Smooth muscle cell of the brain vasculature (primary cell): ENCODE results near the gene ADCY3.

Source experiments
- DNase-seq: peaks from one replicate; pipeline ENCODE4 v3.0.0-alpha.2; 2012; ENCODE audit warnings: low read depth, low spot score

The ADCY3 gene

DNA sequence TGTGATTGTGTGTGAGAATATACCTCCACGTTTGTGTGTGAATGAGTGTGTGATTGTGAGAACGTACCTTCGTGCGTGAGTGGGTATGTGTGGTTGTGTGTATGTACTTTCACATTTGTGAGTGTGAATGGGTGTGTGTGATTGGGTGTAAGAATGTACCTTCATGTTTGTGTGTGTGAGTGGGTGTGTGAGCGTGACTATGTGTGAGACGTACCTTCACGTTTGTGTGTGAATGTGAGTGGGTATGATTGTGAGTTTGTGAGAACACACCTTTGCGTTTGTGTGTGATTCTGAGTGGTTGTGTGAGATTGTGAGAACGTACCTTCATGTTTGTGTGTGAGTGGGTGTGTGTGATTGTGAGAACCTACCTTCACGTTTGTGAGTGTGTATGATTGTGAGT is 5.8 kb upstream of the ADCY3 start:
- DNase-seq: no peak

DNA sequence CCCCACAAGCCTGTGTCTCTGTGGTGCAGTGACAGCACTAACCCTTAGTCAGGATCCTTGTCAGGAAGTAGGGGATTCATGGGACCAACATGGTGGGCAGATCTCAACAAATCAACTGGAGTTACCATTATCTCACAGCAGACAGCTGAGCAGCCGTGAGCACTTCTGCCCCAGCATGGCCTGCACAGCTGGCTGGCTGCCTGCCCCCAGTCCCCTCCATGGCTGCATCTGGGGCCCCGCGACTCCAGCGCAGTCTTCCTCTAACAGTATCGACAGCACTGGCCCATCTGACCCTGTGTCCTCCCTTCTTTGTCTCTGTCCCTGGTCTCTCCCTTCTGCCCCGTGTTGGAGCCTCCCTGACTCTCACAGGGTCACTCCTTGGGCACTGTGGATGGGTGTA is 4.7 kb upstream of the ADCY3 start:
- DNase-seq: no peak

DNA sequence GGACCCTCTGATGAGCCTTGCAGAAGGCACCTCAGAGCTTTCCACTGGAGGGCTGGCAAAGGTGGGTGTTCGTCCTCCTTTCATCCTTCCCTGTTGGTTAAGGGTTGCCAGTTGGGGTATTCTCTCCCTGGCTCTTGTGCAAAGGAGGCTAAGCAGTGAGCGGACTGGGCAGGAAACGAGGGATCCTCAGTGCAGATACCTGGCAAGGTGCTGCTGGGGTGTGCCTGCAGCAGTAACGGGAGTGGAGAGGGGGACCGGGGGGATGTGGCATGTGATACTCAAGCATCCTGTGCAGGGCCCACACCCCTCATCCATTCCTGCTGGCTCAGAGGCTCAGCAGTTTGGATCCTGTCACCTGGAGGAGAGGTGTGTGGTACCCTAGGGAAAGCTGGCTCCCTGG is 4.2 kb upstream of the ADCY3 start:
- no peak for DNase-seq

- no peak for DNase-seq
Measured at GRCh38 chr2:24923106-24923505, 3.1 kb upstream of the ADCY3 start.

DNA sequence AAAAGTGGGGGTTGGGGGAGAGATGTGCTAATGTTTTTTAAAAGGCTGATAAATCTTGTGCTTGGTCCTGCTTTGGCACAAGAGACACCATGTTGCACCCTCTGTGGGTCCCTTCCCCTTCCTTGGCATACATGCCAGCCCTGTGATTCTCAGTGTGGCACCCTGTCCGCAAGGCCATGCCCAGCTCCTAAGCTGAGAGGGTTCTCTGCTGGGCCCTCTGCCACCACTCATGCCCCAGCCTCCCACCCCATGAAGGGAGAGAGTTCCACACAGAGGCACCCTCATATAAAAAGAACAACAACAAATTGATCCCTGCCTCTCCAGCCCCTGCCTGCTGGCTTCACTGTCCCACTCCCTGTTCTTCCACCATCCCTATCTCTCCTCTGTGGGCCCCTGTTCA is 2.5 kb upstream of the ADCY3 start:
- DNase-seq: no peak

DNA sequence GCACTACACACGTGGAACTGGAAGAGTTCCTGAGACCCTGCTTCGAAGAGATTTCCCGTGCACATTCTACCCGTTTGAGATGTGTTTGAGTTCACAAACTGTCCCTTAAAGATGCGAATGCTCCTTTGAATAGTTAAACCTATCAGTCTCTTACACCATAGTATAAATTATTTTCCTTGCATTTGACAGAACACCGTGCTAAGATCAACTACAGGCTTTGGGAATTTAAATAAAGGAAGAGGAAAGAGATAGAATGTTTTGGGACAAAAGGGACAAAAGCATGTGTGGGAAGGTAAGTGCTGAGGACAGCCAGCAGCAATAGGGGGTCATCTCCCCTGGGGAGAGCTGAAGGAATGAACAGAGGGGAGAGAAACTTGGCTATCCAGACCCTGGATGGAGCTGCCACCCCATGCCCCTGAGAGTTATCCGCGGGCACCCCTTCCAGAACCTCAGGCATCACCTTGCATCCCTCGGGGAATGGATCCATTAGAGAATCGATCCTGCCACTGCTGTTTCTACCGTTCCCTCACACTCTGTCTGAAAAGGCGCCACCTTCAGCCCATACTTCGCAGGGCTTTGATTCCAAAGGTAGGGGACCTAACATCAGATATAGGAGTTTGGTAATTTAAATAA is 888 bp upstream of the ADCY3 start:
- DNase-seq: no peak

DNA sequence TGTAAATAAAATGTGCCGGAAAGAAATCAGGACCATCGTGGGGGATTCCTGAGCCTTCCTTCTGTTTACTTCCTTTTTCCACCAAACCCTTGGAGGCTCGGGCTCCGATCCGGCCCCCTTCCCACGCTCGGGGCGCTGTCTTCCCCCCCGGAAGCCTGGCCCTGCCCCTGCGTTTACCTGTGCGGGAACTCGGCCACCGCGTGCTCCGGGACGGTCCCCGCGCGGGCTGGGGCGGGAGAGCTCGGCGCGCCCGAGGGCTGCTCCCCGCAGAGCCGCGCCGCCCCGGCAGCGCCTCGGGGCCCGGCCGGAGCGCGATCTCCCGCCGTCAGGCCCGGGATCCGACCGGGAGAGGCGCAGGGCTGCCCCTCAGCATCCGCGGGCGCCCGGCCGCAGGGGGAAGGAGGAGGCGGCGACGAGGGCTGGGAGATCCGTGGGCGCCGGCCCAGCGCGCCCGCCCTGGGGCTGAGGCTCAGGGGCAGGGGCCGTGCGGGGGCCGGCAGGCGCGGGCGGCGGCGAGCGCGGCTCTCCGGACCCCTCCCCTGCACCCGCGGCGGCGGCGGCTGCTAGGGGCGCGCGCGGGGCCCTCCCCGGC is 435 bp downstream of the ADCY3 start:
- DNase-seq: no peak

DNA sequence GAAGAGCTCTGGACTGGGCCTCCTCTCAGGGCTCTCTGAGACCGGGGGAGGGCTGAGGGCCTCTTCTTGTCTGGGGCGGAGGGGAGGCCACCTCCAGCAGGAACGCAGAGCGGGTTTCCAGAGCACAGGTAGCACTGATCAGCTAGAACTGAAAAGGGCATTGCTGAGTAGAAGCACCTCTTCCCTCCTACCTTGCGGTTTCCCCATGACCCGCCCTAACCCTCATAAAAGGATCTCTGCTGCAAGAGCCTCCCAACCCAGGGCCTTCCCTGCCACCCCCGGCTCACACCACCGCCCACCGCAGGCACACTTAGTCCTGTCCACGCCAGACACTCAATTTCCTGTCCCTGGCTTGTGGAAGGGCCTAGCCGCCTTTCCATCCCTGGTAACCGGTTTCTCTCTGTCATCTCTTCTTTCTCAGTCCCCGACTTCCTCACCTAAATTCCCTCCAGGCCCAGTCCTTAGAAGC is 966 bp downstream of the ADCY3 start:
- no peak for DNase-seq

GRCh38 chr2:24918326-24919036 is 1.6 kb downstream of the ADCY3 start:
- DNase-seq: no peak

DNA sequence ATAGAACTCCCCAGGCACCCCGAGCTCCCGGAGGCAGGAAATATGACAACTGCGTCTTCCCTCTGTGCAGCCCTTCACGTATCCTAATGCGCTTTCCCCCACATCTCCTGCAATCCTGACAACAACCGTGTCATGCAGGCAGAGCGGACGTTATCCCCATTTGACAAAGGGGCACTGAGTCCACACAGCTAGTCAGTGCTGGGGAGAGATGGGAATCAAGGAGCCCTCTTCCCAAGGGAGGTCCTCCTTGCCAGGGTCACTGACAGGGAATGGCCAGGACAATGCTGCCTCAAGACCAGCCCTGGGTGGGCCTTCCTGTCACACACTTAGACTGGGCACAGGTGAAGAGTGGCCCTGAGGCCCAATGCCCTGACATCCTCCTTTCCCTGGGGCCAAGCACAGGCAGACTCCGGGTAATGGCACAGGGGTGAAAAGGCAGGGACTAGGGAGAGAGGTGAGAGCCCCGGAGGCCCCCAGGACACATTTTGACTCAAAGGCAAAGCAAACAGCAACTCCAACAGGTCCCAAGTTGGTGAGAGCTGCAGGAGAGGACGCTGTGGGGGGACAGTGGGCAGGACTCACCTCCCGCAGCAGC is 2.2 kb downstream of the ADCY3 start:
- no peak for DNase-seq

DNA sequence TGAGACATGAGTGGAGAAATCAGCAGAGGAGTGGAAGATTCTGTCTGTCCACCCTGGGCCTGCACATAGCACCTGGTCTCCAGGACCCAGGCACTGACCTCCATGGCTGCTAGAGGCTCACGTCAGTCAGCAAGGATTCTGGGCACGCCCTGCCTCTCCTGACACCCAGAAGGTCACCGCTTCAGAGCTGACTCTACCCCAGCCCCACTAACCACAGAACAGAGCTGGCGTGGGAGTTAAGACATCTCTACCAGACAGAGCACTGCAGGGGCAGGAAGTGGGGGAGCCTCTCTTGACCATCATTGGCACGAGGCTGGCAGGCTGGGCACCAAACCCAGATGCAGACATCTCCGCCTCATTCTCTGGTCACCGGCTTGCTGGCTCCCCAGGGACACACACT is 3.0 kb downstream of the ADCY3 start:
- no peak for DNase-seq

DNA sequence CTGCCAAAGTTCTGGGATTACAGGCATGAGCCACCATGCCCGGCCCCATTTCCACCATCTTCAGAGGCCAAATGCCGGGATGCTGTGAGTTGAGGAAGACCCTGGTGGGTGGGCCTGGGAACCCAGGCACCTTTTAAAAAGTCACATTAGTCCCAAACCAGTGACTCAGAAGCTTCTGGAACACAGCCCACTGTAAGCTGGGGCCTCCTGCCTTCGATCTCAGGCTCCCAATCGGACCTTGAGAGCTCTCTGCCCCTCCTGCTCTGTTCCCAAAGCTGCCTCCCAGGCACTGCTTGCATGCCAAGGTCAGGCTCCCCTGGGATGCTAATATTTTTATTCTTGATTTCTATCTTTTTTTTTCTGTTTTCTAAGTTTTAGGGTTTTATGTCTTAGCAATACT is 4.2 kb downstream of the ADCY3 start:
- peak; percentile 26 for DNase-seq

- DNase-seq: no peak
Measured at GRCh38 chr2:24915175-24915574, 4.9 kb downstream of the ADCY3 start.

DNA sequence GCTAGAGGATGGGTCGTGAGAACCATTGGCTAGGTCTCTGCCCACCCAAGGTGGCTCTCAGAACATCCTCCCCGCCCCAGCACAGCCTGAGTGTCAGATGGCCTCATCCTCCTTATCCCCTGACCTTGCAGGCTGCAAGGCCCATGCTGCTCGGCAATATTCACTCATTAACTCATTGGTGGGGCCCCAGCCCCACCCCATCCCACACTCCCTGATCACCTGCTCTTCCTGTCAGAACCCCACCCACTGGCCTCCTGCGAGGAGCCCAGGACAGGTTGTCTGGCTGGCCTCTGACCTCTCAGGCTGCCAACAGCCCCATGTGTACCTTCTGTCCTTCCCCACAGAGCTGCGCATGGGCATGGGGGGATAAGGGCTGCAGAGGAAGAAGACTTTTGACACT is 5.3 kb downstream of the ADCY3 start:
- DNase-seq: no peak

- no peak for DNase-seq
Measured at GRCh38 chr2:24913911-24914310, 6.1 kb downstream of the ADCY3 start.

DNA sequence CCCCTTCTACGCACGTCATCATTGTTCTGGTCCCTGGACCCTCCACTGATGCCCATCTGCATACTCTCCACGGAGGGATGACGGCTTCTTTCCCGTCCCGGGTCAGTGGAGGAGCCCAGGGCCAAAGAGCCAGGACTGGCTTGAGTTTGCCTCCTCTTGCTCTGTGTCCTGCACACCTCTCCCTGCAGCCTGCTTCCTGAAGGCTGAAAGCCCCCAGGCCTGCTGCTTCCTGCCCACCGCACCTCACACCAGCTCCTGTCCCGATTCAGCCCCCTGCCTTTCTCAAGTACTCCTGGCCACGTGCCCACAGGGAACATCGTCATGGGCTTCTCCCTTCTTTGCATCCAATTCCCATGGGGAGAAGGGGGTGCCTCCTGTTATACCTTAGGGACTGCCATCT is 7.1 kb downstream of the ADCY3 start:
- DNase-seq: no peak

DNA sequence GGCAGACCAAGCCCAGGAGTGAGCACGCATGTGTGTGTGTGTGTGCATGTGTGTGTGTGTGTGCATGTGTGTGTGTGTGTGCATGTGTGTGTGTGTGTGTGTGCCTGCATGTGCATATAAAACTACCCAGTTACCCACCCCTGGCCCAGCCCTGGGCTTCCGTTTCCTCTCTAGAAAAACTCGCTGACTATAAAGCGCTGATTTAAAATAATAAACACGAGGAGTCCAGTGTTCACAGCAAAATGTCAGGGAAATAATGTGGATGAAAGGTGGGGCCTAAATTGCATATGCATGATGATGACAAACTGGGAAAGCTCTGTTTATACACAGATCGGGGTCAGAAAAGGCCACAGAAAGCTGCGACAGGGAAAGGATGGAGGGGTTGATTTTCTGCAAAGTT is 7.5 kb downstream of the ADCY3 start:
- no peak for DNase-seq

- DNase-seq: no peak
Measured at GRCh38 chr2:24910245-24910644, 9.8 kb downstream of the ADCY3 start.

DNA sequence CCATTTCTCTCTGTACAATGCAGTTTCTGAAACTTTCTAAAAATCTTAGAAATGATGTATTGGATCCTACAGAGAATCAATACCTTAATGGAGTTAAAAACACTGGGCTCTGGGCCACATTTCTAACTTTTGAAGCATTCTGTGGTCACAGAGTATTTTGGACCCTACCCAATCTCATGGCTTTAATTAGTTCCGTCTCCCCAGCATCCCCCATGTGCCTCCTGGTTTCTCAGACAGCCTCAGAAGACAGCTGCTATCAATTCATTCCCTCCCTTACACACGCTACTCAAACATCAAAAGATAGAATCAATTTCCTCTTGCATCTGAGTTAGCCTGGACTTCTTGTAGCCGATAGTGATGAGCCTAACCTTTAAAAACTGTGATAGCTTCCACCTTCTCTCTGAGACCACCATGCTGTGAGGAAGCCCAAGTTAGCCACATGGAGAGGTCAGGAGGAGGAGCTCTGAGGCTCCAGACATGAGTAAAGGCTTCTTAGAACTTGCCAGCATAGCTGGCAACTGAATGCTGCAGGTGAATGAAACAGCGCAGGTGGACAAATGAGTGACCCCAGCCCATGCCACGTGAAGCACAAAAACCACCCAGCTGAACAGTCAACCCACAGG is 10.4 kb downstream of the ADCY3 start:
- no peak for DNase-seq

GRCh38 chr2:24908461-24908901 is 11.6 kb downstream of the ADCY3 start:
- DNase-seq: no peak

DNA sequence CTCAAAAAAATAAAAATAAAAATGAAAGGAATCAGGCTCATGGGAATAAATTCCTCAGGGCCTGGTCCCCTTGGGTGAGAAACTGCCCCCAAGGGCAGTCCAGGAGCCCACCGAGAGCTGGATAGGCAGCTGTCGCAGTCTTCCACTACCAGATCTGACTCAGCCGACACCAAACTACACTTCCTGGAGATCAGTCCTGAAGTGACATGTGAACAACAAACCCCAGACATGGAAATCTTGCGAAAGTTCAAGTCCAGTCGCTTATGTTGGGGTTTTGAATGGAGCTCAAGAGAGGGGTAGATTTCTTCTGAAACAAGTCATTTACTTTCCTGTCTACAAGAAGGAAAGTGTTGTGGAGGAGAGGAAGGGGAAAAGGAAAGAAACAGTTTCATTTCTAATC is 12.9 kb downstream of the ADCY3 start:
- DNase-seq: no peak

DNA sequence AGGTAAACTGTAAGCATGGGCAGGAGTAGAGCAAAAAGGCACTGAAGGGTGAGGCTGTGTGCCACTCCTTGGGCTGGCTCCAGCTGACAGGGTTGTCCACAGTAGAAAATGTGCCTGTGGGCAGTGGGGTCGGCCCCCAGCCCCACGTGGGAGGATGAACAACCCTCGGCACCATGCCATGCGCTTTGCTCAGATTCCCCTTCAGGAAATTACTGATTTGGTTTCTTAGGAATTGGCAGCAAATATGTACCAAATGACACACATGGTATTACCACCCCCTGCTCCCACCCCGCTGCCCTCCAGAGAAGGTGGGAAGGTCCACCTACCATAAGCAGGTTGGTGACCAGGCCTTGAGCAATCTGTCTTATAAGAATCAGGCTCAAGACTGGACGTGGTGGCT is 13.6 kb downstream of the ADCY3 start:
- no peak for DNase-seq
